ENCODE results near the gene WDTC1. TPM values are rescaled to one million over a fixed set of nuclear protein-coding genes. Genes with fewer than 3 reads are reported as not detected.
"Not testable (repeated sequence)": the region's sequence is repeated elsewhere in the genome, so short reads cannot be mapped to it uniquely, and the experiment has no call there.

WDTC1 gene
- total RNA-seq, 8 experiments from 2014 or later = 11.1 to 39.4 (median 27.8) TPM

GRCh38 chr1:27267153-27267552 is 32.7 kb downstream of the WDTC1 start:
- WGBS, 10 experiments = 38 to 100% (median 68%) methylated on average over 1 to 5 of the region's 5 CpGs; no CpG with 5 or more reads in 1 of the 10 experiments
- H3K4me3 ChIP-seq = no peak overlapping the region

GRCh38 chr1:27269276-27269675 is 34.8 kb downstream of the WDTC1 start:
- no peak overlapping the region for H3K4me3 ChIP-seq
- H3K4me1 ChIP-seq (replicated peaks in 1 of 2) = no peaks in the 10 kb centered on the region
- in situ Hi-C loops (cut with MboI; ENCODE audit: low pct_unique_long_range_greater_than_20kb in 2 of 9, low sequenced_read_pairs in 9 of 9, unreplicated experiment in 9 of 9) = no loop called here
- no peak overlapping the region for H3K27ac ChIP-seq
- WGBS, 10 experiments = 67 to 100% (median 80%) methylated on average over 2 to 4 of the region's 4 CpGs; no CpG with 5 or more reads in 1 of the 10 experiments
- no peak for ATAC-seq (replicated peaks in 6 of 8)

More at GRCh38 chr1:27267153-27267552, 32.7 kb downstream of the WDTC1 start:
- in situ Hi-C loops (cut with MboI; ENCODE audit: low pct_unique_long_range_greater_than_20kb in 2 of 9, low sequenced_read_pairs in 9 of 9, unreplicated experiment in 9 of 9) = no loop called here
- H3K4me1 ChIP-seq (replicated peaks in 1 of 2) = no peaks in the 10 kb centered on the region
- H3K27ac ChIP-seq = no peak overlapping the region
- ATAC-seq (replicated peaks in 6 of 8) = peak in 2 of 8 experiments; percentile 42 to 75

- no peak for ATAC-seq (replicated peaks in 6 of 8)
- in situ Hi-C loops (cut with MboI; ENCODE audit: low pct_unique_long_range_greater_than_20kb in 2 of 9, low sequenced_read_pairs in 9 of 9, unreplicated experiment in 9 of 9) = loop anchor here in 1 of 9 experiments (10.0 kb wide), 1 partner anchor 169 kb away; no protein-coding TSS in a partner anchor
Measured at GRCh38 chr1:27274204-27274603, 39.8 kb downstream of the WDTC1 start.

GRCh38 chr1:27275696-27276095 is 41.3 kb downstream of the WDTC1 start:
- WGBS, 10 experiments = 0 to 100% (median 46%) methylated on average over 1 to 3 of the region's 3 CpGs
- no peak overlapping the region for H3K27ac ChIP-seq
- in situ Hi-C loops (cut with MboI; ENCODE audit: low pct_unique_long_range_greater_than_20kb in 2 of 9, low sequenced_read_pairs in 9 of 9, unreplicated experiment in 9 of 9) = loop anchor here in 4 of 9 experiments (10.0 to 25.0 kb wide), 3 partner anchors 163 to 238 kb away; no protein-coding TSS in a partner anchor
- no peak for ATAC-seq (replicated peaks in 6 of 8)
- H3K4me3 ChIP-seq = no peak overlapping the region
- H3K4me1 ChIP-seq (replicated peaks in 1 of 2) = no peaks in the 10 kb centered on the region

More at GRCh38 chr1:27274204-27274603, 39.8 kb downstream of the WDTC1 start:
- WGBS, 10 experiments = 43 to 100% (median 100%) methylated on average over 1 of the region's 1 CpG; no CpG with 5 or more reads in 5 of the 10 experiments
- Histone ChIP-seq H3K4me1 (replicated peaks in 1 of 2) (no peaks in the 10 kb centered on the region), H3K27ac (no peak overlapping the region), H3K4me3 (no peak overlapping the region)

GRCh38 chr1:27284425-27285273 is 50.2 kb downstream of the WDTC1 start:
- H3K4me1 ChIP-seq (replicated peaks in 1 of 2) = no peaks in the 10 kb centered on the region
- in situ Hi-C loops (cut with MboI; ENCODE audit: low pct_unique_long_range_greater_than_20kb in 2 of 9, low sequenced_read_pairs in 9 of 9, unreplicated experiment in 9 of 9) = loop anchor here in 6 of 9 experiments (10.0 to 25.0 kb wide), 3 partner anchors 172 to 247 kb away; no protein-coding TSS in a partner anchor
- WGBS, 10 experiments = 8 to 73% (median 42%) methylated on average over 2 to 10 of the region's 11 CpGs
- H3K4me3 ChIP-seq = no peak overlapping the region
- H3K27ac ChIP-seq = no peak overlapping the region
- ATAC-seq (replicated peaks in 6 of 8) = peak; percentile 80 to 95 (median 89)

- no peak for ATAC-seq (replicated peaks in 6 of 8)
- H3K4me1 ChIP-seq (replicated peaks in 1 of 2) = no peaks in the 10 kb centered on the region
- in situ Hi-C loops (cut with MboI; ENCODE audit: low pct_unique_long_range_greater_than_20kb in 2 of 9, low sequenced_read_pairs in 9 of 9, unreplicated experiment in 9 of 9) = loop anchor here in 6 of 9 experiments (10.0 to 25.0 kb wide), 3 partner anchors 173 to 248 kb away; no protein-coding TSS in a partner anchor
- 0 to 82% (median 61%) methylated on average over 1 to 2 of the region's 2 CpGs for WGBS, 10 experiments
- H3K27ac ChIP-seq = no peak overlapping the region
- H3K4me3 ChIP-seq = no peak overlapping the region
Measured at GRCh38 chr1:27285274-27285660, 50.8 kb downstream of the WDTC1 start.

- not testable (repeated sequence) for H3K4me1 ChIP-seq (replicated peaks in 1 of 2); H3K4me3 ChIP-seq; H3K27ac ChIP-seq; ATAC-seq (replicated peaks in 6 of 8)
- 81 to 100% (median 94%) methylated on average over 2 to 7 of the region's 7 CpGs for WGBS, 10 experiments
- in situ Hi-C loops (cut with MboI; ENCODE audit: low pct_unique_long_range_greater_than_20kb in 2 of 9, low sequenced_read_pairs in 9 of 9, unreplicated experiment in 9 of 9) = loop anchor here in 6 of 9 experiments (10.0 to 25.0 kb wide), 3 partner anchors 174 to 249 kb away; no protein-coding TSS in a partner anchor
Measured at GRCh38 chr1:27285821-27286220, 51.4 kb downstream of the WDTC1 start.

- not testable (repeated sequence) for H3K4me3 ChIP-seq; H3K27ac ChIP-seq; ATAC-seq (replicated peaks in 6 of 8); H3K4me1 ChIP-seq (replicated peaks in 1 of 2)
- no CpG with 5 or more reads among the region's 29 CpGs for WGBS, 10 experiments
- in situ Hi-C loops (cut with MboI; ENCODE audit: low pct_unique_long_range_greater_than_20kb in 2 of 9, low sequenced_read_pairs in 9 of 9, unreplicated experiment in 9 of 9) = loop anchor here in 6 of 9 experiments (10.0 to 25.0 kb wide), 3 partner anchors 177 to 252 kb away; no protein-coding TSS in a partner anchor
Measured at GRCh38 chr1:27289125-27289524, 54.7 kb downstream of the WDTC1 start.

- no peak overlapping the region for H3K27ac ChIP-seq
- in situ Hi-C loops (cut with MboI; ENCODE audit: low pct_unique_long_range_greater_than_20kb in 2 of 9, low sequenced_read_pairs in 9 of 9, unreplicated experiment in 9 of 9) = loop anchor here in 4 of 9 experiments (10.0 to 25.0 kb wide), 5 partner anchors 104 to 374 kb away; partner anchors contain the start of genes AHDC1 (in 1 of the 4) and GPR3 (in 1 of the 4)
- WGBS, 10 experiments = 76 to 100% (median 93%) methylated on average over 1 to 3 of the region's 3 CpGs; no CpG with 5 or more reads in 1 of the 10 experiments
- no peak for ATAC-seq (replicated peaks in 6 of 8)
- no peak overlapping the region for H3K4me3 ChIP-seq
- no peaks in the 10 kb centered on the region for H3K4me1 ChIP-seq (replicated peaks in 1 of 2)
Measured at GRCh38 chr1:27290581-27290980, 56.1 kb downstream of the WDTC1 start.

GRCh38 chr1:27292106-27292505 is 57.7 kb downstream of the WDTC1 start:
- no peak for ATAC-seq (replicated peaks in 6 of 8)
- Histone ChIP-seq H3K4me1 (replicated peaks in 1 of 2) (peaks cover 0 to 3% of the 10 kb centered on the region in 2 donors), H3K27ac (no peak overlapping the region), H3K4me3 (no peak overlapping the region)
- in situ Hi-C loops (cut with MboI; ENCODE audit: low pct_unique_long_range_greater_than_20kb in 2 of 9, low sequenced_read_pairs in 9 of 9, unreplicated experiment in 9 of 9) = loop anchor here in 4 of 9 experiments (10.0 to 25.0 kb wide), 5 partner anchors 103 to 373 kb away; partner anchors contain the start of genes AHDC1 (in 1 of the 4) and GPR3 (in 1 of the 4)
- WGBS, 10 experiments = 0 to 100% (median 87%) methylated on average over 1 to 5 of the region's 5 CpGs; no CpG with 5 or more reads in 4 of the 10 experiments

GRCh38 chr1:27293915-27294314 is 59.5 kb downstream of the WDTC1 start:
- no peak overlapping the region for H3K27ac ChIP-seq
- peaks cover 2 to 6% of the 10 kb centered on the region in 2 donors for H3K4me1 ChIP-seq (replicated peaks in 1 of 2)
- WGBS, 10 experiments = 82 to 100% (median 91%) methylated on average over 1 to 8 of the region's 8 CpGs; no CpG with 5 or more reads in 3 of the 10 experiments
- no peak overlapping the region for H3K4me3 ChIP-seq
- in situ Hi-C loops (cut with MboI; ENCODE audit: low pct_unique_long_range_greater_than_20kb in 2 of 9, low sequenced_read_pairs in 9 of 9, unreplicated experiment in 9 of 9) = loop anchor here in 4 of 9 experiments (10.0 to 25.0 kb wide), 5 partner anchors 101 to 371 kb away; partner anchors contain the start of genes AHDC1 (in 1 of the 4) and GPR3 (in 1 of the 4)
- no peak for ATAC-seq (replicated peaks in 6 of 8)

- ATAC-seq (replicated peaks in 6 of 8) = peak in 4 of 8 experiments; percentile 12 to 62 (median 56)
- Histone ChIP-seq H3K4me1 (replicated peaks in 1 of 2) (peaks cover 17 to 30% of the 10 kb centered on the region in 2 donors), H3K27ac (no peak overlapping the region), H3K4me3 (no peak overlapping the region)
- WGBS, 10 experiments = 14 to 100% (median 48%) methylated on average over 1 to 9 of the region's 10 CpGs; no CpG with 5 or more reads in 6 of the 10 experiments
- in situ Hi-C loops (cut with MboI; ENCODE audit: low pct_unique_long_range_greater_than_20kb in 2 of 9, low sequenced_read_pairs in 9 of 9, unreplicated experiment in 9 of 9) = loop anchor here in 4 of 9 experiments (10.0 to 25.0 kb wide), 5 partner anchors 98 to 368 kb away; partner anchors contain the start of genes AHDC1 (in 1 of the 4) and GPR3 (in 1 of the 4)
Measured at GRCh38 chr1:27296773-27297291, 62.4 kb downstream of the WDTC1 start.
